Iris pigment epithelial cell (primary cell): ENCODE data around the gene LPAR2.

ENCODE experiments used
- DNase-seq: peaks from one replicate; pipeline ENCODE4 v3.0.0-alpha.2; 2011; ENCODE audit warnings: low read depth

Gene LPAR2

DNA sequence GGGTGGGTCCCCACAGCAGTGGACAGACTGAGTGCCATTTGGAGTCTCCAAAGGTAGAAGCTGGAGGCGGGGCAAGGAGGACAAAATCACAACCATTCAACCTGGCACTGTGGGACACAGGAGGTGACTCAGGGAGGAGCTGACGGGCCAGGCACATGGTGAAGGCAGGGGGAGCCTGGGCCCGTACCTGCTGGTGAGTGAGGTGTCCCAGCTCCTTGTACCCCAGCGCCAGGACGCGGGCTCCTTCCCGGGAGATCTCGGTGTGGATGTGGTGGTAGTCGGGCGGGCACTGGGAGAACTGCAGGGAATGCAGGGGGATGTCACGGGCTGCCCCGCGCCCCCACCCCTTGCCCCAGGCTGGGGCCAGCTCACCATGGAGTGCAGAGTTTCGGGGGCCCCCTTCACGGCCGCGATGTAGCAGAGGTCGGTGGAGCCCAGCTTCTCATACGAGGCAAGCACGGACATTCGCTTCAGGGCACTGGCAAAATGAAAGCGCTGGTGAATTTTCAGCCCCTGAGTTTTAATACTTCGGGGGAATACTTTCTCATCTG, 25.7 kb upstream of the LPAR2 start:
- no peak for DNase-seq

GRCh38 chr19:19652482-19653295, 24.7 kb upstream of the LPAR2 start:
- no peak for DNase-seq

DNA sequence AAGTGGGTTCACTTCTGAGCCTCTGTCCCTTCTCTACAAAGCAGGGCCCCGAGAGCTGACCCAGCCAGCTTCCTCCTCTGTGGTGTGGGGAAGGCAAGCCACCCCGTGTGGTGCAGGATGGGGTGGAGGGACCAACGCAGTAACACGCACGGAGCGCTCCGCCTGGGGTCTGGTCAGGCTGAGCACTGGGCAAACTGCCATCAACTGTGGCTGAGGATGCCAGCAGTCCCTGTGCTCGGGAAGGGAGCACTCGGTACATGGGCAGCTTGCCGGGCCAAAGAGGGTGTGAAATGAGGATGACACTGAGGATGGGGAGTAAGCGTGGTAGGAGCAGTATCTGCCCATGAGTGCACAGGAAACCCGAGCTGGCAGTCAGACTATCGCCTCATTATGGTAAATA, 23.1 kb upstream of the LPAR2 start:
- no peak for DNase-seq

GRCh38 chr19:19650331-19650730, 22.3 kb upstream of the LPAR2 start:
- DNase-seq: no peak

GRCh38 chr19:19649580-19649995, 21.6 kb upstream of the LPAR2 start:
- DNase-seq: no peak

- DNase-seq: no peak
Measured at GRCh38 chr19:19649155-19649554, 21.1 kb upstream of the LPAR2 start.

GRCh38 chr19:19647037-19647835, 19.2 kb upstream of the LPAR2 start:
- no peak for DNase-seq

GRCh38 chr19:19645233-19645870, 17.3 kb upstream of the LPAR2 start:
- no peak for DNase-seq

- DNase-seq: no peak
Measured at GRCh38 chr19:19644054-19644388, 16.0 kb upstream of the LPAR2 start.

- DNase-seq: peak; percentile 29
Measured at GRCh38 chr19:19643158-19644053, 15.4 kb upstream of the LPAR2 start, which contains the start of gene GMIP. TSS of gene GMIP (minus strand) at chr19:19643657. CDS start at chr19:19643529, 128 bp downstream.

- DNase-seq: no peak
Measured at GRCh38 chr19:19642506-19643157, 14.6 kb upstream of the LPAR2 start.

- no peak for DNase-seq
Measured at GRCh38 chr19:19637523-19638251, 9.7 kb upstream of the LPAR2 start.

DNA sequence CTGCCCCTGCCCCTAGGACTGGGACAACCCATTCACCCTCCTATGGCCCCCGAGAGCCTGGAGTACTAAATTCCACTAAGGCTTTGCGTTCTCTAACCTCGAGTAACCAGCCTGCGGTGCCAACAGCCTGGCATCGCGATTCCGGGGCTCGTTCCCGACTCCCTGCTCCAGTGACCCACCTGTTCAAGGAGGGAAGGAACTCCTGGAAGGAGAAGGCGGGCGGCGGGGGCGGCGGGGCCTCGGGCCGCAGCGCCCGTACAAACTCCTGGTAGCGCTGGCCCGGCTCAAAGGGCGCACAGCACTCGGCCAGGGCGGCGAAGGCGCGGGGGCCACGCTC, 9.1 kb upstream of the LPAR2 start:
- DNase-seq: no peak

DNA sequence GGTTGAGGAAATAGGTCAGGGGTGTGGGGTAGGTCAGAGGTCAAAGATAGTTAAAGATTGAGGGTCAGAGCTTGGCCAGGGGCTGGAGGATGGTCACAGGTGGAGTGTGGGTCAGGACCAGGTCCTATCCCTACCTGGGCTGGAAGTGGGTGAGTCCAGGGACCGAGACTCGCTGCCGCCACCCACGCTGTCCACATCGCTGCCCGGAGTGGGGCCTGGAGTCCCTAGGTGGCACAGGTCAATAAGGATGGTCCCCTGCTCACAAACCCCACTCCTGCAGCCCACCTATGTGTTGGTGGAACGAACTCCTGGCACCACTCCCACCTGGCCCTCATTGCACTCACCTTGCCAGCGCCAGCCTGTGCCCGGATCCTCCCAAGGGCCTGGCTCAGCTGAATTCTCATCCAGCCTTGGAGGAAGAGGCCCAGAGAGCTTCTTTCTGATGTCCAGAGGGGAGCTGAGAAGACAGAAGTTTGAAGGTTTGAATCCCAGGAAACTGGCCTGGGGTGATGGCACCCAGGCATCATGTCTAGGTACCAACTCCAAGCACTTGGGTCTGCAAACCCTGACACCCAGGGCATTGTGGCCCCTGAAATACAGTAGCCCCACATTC, 8.7 kb upstream of the LPAR2 start:
- DNase-seq: no peak

- DNase-seq: no peak
Measured at GRCh38 chr19:19635313-19635702, 7.3 kb upstream of the LPAR2 start.

GRCh38 chr19:19634516-19635312, 6.7 kb upstream of the LPAR2 start:
- no peak for DNase-seq

DNA sequence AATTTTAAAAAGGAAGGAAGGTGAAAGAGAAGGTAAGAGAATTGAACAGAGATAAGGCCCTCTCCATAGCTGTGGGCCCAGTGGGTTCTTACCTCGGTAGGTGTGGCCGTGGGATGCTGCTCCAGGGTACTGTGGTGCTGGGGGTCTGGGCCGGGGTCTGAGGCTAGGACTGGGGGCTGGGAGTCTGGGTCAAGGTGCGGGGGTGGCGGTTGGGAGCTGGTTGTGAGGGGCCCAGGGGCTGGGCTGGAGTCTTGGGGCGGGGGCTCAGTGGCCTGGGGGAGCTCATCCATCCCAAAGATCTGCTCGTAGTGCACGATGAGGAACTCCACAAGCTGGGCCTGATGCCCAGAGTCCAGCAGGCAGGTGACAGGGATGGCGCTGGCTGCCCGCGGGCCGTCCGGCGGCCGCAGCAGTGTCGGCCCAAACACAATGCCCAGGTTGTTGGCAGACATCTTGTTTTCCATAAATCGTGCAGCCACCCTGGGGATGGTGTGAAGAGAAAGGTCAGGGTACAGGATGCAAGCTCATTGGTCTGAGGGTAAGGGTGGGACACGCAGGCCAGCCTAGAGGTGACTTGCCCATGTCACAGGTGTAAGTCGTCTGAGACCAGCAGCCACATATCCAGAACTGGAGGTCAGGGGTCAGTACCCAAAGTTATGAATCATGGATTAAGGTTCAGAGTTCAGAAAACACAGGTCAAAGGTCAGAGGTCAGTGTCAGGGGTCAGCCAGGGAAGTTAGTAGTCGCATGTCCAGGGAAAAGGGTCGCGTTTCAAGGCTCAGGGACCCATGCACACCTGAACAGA, 5.9 kb upstream of the LPAR2 start:
- no peak for DNase-seq

DNA sequence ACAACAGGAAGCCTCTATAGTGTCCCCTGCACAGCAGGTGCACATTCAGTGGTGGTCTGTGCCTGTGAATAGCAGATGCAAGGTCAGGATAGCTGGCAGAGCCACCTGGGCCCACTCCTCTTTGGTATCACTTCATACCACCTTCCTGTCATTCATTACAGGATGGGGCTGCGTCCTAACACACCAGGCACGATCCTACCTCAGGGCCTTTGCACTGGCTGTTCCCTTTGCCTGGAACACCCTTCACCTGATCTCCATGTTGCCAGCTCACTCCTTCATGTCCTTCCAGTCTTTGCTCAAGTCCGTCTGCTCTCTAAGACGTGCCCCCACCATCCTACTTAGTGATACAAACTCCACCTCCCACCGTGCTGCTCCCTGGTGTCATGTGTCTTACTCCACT, 4.6 kb upstream of the LPAR2 start:
- DNase-seq: no peak
